Esophagus muscularis mucosa (tissue), 4 donors: Measurements from ENCODE around the gene MVB12B. TPM values are rescaled to one million over a fixed set of nuclear protein-coding genes. Genes with fewer than 3 reads are reported as not detected.

Source experiments
- DNase-seq: peaks from one replicate; pipeline ENCODE4 v3.0.0-alpha.2; 2017; ENCODE audit errors: extremely low spot score
- H3K27ac ChIP-seq, 4 donors: fragments of 200-600 bp; sonication (generic); replicated peaks in 1 of 4; 1 replicate in 3 of 4; 2 replicates in 1 of 4; pipeline ENCODE4 v1.5.1; 2016 to 2019; ENCODE audit warnings: mild to moderate bottlenecking in 1 of 4
- H3K27me3 ChIP-seq, 4 donors: fragments of 200-600 bp; sonication (generic); one replicate each; pipeline versions ENCODE4 v1.5.1 to v1.6.0; 2016 to 2019
- H3K36me3 ChIP-seq, 4 donors: fragments of 200-600 bp; sonication (generic); one replicate each; pipeline ENCODE4 v1.5.1; 2016 to 2019
- H3K4me1 ChIP-seq, 4 donors: fragments of 200-600 bp; sonication (generic); one replicate each; pipeline ENCODE4 v1.5.1; 2016 to 2019
- H3K4me3 ChIP-seq, 4 donors: fragments of 200-600 bp; sonication (generic); 1 replicate in 2 of 4; 2 replicates in 2 of 4; pipeline ENCODE4 v1.5.1; 2016 to 2019; ENCODE audit warnings: mild to moderate bottlenecking in 4 of 4, moderate library complexity in 1 of 4
- H3K9me3 ChIP-seq, 4 donors: fragments of 200-600 bp; sonication (generic); 1 replicate in 3 of 4; 2 replicates in 1 of 4; pipeline ENCODE4 v1.5.1; 2016 to 2019
- EP300 ChIP-seq: sonication (generic); formaldehyde crosslinking; IDR thresholded peaks from one replicate; pipeline ENCODE4 v1.6.1; 2017; ENCODE audit warnings: antibody characterized with exemption
- POLR2A ChIP-seq: fragments of 450-650 bp; IDR thresholded peaks from one replicate; pipeline ENCODE4 v1.6.1; 2017; ENCODE audit warnings: antibody characterized with exemption, moderate library complexity, mild to moderate bottlenecking, low read depth
- POLR2AphosphoS5 ChIP-seq, 2 donors: sonication (generic); formaldehyde crosslinking; IDR thresholded peaks; one replicate each; pipeline ENCODE4 v1.6.1; 2017; ENCODE audit warnings: antibody characterized with exemption in 2 of 2
- WGBS: methylation state at CpG from one replicate; pipeline ENCODE4 v1.1.5; 2018; 5-methylcytosine and 5-hydroxymethylcytosine counted together
- intact Hi-C: fragments of 100-400 bp; cut with DNase I; formaldehyde crosslinking; loops from one replicate; pipeline ENCODE4 v1.15.1; 2023
- total RNA-seq, 4 donors: library from RNA; depleted of rRNA; stranded (reverse); fragments of >200 nt; gene quantifications; one replicate each; pipeline versions ENCODE4 v1.1.0 to v1.2.1, GENCODE V29; 2016
- TF ChIP-seq, protein P1 (sequence below), 3 experiments: fragments of 200-600 bp in 2 of 3; fragments of 450-650 bp in 1 of 3; sonication (generic) in 2 of 3; IDR thresholded peaks; one replicate each; pipeline ENCODE4 v1.5.1; 2017 to 2019; ENCODE audit warnings: antibody characterized with exemption in 3 of 3, mild to moderate bottlenecking in 2 of 3, moderate library complexity in 1 of 3

The MVB12B gene
- total RNA-seq, 4 donors from 2014 or later = 14.1 to 25.0 (median 18.4) TPM

DNA sequence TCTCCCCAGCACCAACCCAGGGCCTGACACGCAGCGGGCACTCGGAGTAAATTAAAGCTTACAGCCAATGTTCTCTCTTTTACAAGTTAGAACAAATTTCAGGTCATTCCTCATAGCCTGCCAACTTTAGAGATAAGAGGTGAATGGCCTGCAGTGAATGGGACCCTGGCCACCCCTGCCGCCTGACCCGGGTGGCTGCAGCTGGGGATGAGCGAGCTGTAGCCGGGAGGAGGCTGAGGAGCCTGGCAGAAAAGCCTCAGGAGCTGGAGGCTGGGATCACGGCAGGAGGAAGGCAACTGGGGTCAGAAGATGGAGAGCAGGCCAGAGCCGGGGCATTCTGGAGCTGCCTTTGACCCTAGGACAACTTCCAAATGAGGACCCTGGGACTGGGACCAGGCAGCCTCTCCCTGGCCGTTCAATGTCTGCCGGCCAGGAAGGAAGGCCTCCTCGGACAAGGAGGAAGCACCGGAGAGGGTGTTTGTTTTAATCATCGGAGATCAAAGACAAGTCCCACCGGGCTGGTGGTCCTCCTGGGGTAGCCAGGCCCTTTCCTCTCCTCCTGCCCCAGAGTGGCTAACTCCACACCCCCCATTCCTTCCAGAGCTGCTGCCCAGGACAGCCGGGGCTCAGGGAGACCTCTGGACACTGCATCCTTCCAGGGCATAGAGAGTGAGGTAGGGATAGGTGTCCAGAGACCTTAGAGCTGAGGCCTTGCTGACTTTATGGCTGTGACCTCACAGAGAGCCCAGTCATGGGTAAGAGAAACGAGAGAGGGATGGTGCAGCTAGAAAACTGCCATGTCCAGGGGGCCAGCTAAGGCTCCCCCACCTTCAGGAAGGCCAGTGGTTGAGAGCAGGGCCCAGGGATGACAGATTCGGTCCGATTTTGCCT, 199.8 kb downstream of the MVB12B start:
- Histone ChIP-seq H3K4me1 (peaks cover 0 to 26% (median 17%) of the 10 kb centered on the region in 4 donors), H3K4me3 (no peak overlapping the region), H3K9me3 (no peaks in the 10 kb centered on the region), H3K36me3 (no peaks in the 10 kb centered on the region), H3K27me3 (peaks cover 0 to 31% (median 0%) of the 10 kb centered on the region in 4 donors), H3K27ac (no peak overlapping the region)
- 76% methylated on average over 19 of the region's 19 CpGs for WGBS
- DNase-seq = no peak
- intact Hi-C loops = no loop called here
- TF ChIP-seq, protein P1, sequence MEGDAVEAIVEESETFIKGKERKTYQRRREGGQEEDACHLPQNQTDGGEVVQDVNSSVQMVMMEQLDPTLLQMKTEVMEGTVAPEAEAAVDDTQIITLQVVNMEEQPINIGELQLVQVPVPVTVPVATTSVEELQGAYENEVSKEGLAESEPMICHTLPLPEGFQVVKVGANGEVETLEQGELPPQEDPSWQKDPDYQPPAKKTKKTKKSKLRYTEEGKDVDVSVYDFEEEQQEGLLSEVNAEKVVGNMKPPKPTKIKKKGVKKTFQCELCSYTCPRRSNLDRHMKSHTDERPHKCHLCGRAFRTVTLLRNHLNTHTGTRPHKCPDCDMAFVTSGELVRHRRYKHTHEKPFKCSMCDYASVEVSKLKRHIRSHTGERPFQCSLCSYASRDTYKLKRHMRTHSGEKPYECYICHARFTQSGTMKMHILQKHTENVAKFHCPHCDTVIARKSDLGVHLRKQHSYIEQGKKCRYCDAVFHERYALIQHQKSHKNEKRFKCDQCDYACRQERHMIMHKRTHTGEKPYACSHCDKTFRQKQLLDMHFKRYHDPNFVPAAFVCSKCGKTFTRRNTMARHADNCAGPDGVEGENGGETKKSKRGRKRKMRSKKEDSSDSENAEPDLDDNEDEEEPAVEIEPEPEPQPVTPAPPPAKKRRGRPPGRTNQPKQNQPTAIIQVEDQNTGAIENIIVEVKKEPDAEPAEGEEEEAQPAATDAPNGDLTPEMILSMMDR (IDR thresholded peaks at IDR 0.05) = no peak
- no peak for TF ChIP-seq POLR2A
- TF ChIP-seq POLR2AphosphoS5 (IDR thresholded peaks at IDR 0.05) = no peak
- no peak for TF ChIP-seq EP300

GRCh38 chr9:126527109-126527825, 200.6 kb downstream of the MVB12B start:
- TF ChIP-seq EP300 = no peak
- TF ChIP-seq POLR2AphosphoS5 (IDR thresholded peaks at IDR 0.05) = no peak
- TF ChIP-seq, protein P1 (IDR thresholded peaks at IDR 0.05) = no peak
- no peak for TF ChIP-seq POLR2A
- Histone ChIP-seq H3K27me3 (peaks cover 0 to 29% (median 0%) of the 10 kb centered on the region in 4 donors), H3K36me3 (no peaks in the 10 kb centered on the region), H3K27ac (no peak overlapping the region), H3K9me3 (no peaks in the 10 kb centered on the region), H3K4me1 (peaks cover 0 to 28% (median 24%) of the 10 kb centered on the region in 4 donors), H3K4me3 (no peak overlapping the region)
- WGBS = 96% methylated on average over 14 of the region's 20 CpGs
- intact Hi-C loops = no loop called here
- DNase-seq = no peak

GRCh38 chr9:126528111-126528510, 201.5 kb downstream of the MVB12B start:
- no peaks in the 10 kb centered on the region for H3K36me3 ChIP-seq
- H3K4me1 ChIP-seq = peaks cover 0 to 26% (median 24%) of the 10 kb centered on the region in 4 donors
- no peaks in the 10 kb centered on the region for H3K9me3 ChIP-seq
- H3K27me3 ChIP-seq = peaks cover 0 to 25% (median 0%) of the 10 kb centered on the region in 4 donors
- DNase-seq = no peak
- WGBS = 85% methylated on average over 8 of the region's 14 CpGs
- H3K4me3 ChIP-seq = no peak overlapping the region
- H3K27ac ChIP-seq = no peak overlapping the region
- TF ChIP-seq POLR2A (no peak), EP300 (no peak), POLR2AphosphoS5 (IDR thresholded peaks at IDR 0.05) (no peak)
- TF ChIP-seq, protein P1 (IDR thresholded peaks at IDR 0.05) = no peak
- intact Hi-C loops = no loop called here

DNA sequence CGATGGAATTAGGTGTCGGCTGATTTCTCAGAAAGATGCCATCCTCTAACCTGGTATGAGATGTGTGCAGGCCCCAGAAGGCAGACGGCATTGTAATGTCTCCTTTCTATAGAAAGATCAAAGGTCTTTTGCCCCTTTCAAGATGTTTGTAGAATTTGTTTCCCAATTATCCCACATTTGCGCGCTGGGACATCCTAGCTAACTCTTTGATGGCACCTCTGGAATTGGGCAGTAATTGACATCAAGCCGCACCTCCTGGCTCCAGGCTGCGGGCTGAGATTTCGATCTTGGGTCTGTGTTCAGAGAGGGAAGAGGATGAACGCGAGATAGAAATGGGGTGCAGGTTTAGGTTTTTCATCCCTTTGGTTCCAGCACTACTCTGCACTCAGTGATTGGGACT, 202.3 kb downstream of the MVB12B start:
- no peaks in the 10 kb centered on the region for H3K36me3 ChIP-seq
- intact Hi-C loops = no loop called here
- H3K27me3 ChIP-seq = peaks cover 0 to 25% (median 0%) of the 10 kb centered on the region in 4 donors
- no peaks in the 10 kb centered on the region for H3K9me3 ChIP-seq
- H3K4me3 ChIP-seq = no peak overlapping the region
- DNase-seq = no peak
- H3K27ac ChIP-seq = no peak overlapping the region
- H3K4me1 ChIP-seq = peaks cover 0 to 25% (median 18%) of the 10 kb centered on the region in 4 donors
- TF ChIP-seq POLR2AphosphoS5 (IDR thresholded peaks at IDR 0.05) (no peak), EP300 (no peak), POLR2A (no peak)
- TF ChIP-seq, protein P1 (IDR thresholded peaks at IDR 0.05) = no peak
- WGBS = 93% methylated on average over 10 of the region's 10 CpGs
